HepG2 (cell line): ENCODE measurements around the gene ZCCHC4. TPM values are rescaled to one million over a fixed set of nuclear protein-coding genes. Genes with fewer than 3 reads are reported as not detected.

ENCODE experiments used
- ATAC-seq: fragments of 200-7000 bp; cut with Tn5 transposase; 3 replicates; pipeline ENCODE4 v1.9.1; 2020; ENCODE audit warnings: mild to moderate bottlenecking, moderate library complexity
- BruUV-seq: library from RNA; stranded (reverse); fragments of 400-500 nt; replicated peaks from 2 replicates; lab custom pipeline; 2021; lab: Mats Ljungman, UMichigan
- CTCF ChIA-PET: fragments of 300-600 bp; formaldehyde crosslinking; extraction: SDS; loops from one replicate; lab custom pipeline; 2021; ENCODE audit warnings: low total read pairs, inconsistent platforms, low intra/inter-chr PET ratio; lab: Yijun Ruan, JAX
- POLR2A ChIA-PET: fragments of 350-600 bp; sonication (Branson Sonifier 250); formaldehyde crosslinking; loops from one replicate; lab custom pipeline; 2020; ENCODE audit warnings: antibody characterized with exemption, inconsistent platforms; lab: Yijun Ruan, JAX
- DNase-seq: peaks from one replicate; pipeline ENCODE4 v3.0.0-alpha.2; 2015; ENCODE audit warnings: low spot score
- FAIRE-seq: peaks from 3 replicates; lab custom pipeline; 2011; peaks lifted over from hg19 to GRCh38; lab: Jason Lieb, UNC
- H2AFZ ChIP-seq: one replicate; pipeline ENCODE4 v1.6.1; 2011; ENCODE audit warnings: low read length, inconsistent platforms
- H3K27ac ChIP-seq: fragments of 300-600 bp; 3 replicates; pipeline ENCODE4 v1.8.0; 2011; ENCODE audit warnings: mixed run types, mild to moderate bottlenecking, mixed read lengths, low read length, inconsistent platforms; ENCODE audit not compliant: insufficient read depth; ENCODE audit errors: extremely low read length
- H3K27me3 ChIP-seq, 2 experiments: fragments of 200-600 bp in 1 of 2; 2 replicates in 1 of 2; 3 replicates in 1 of 2; pipeline versions ENCODE4 v1.6.0 to v1.8.0; 2011; ENCODE audit warnings: low read length in 2 of 2, mild to moderate bottlenecking in 2 of 2, moderate library complexity in 2 of 2, inconsistent platforms in 1 of 2; ENCODE audit not compliant: insufficient read depth in 2 of 2, control insufficient read depth in 1 of 2
- H3K36me3 ChIP-seq, 2 experiments: fragments of 200-600 bp in 1 of 2; replicated peaks in 1 of 2; 2 replicates in 1 of 2; 3 replicates in 1 of 2; pipeline versions ENCODE4 v1.5.1 to v1.8.0; 2011; ENCODE audit warnings: low read length in 2 of 2, inconsistent platforms in 1 of 2; ENCODE audit not compliant: insufficient read depth in 2 of 2, control insufficient read depth in 1 of 2
- H3K4me1 ChIP-seq: 2 replicates; pipeline ENCODE4 v1.5.1; 2012; ENCODE audit warnings: low read length, inconsistent platforms; ENCODE audit not compliant: insufficient read depth
- H3K4me2 ChIP-seq: 2 replicates; pipeline ENCODE4 v1.6.0; 2011; ENCODE audit warnings: low read depth, low read length, inconsistent platforms
- H3K4me3 ChIP-seq, 3 experiments: fragments of 200-600 bp in 1 of 3; sonication (generic), shearing (Covaris generic) in 1 of 3; replicated peaks in 1 of 3; 2 replicates each; pipeline ENCODE4 v1.5.1; 2011 to 2016; ENCODE audit warnings: low read length in 3 of 3, inconsistent platforms in 2 of 3, low read depth in 2 of 3, mild to moderate bottlenecking in 2 of 3, control low read depth in 1 of 3, mixed read lengths in 1 of 3; ENCODE audit not compliant: insufficient read depth in 1 of 3
- H3K79me2 ChIP-seq: one replicate; pipeline ENCODE4 v1.6.1; 2011; ENCODE audit warnings: low read length, inconsistent platforms; ENCODE audit not compliant: insufficient read depth
- H3K9ac ChIP-seq: 2 replicates; pipeline ENCODE4 v1.6.0; 2011; ENCODE audit warnings: mild to moderate bottlenecking, low read depth, low read length, inconsistent platforms; ENCODE audit not compliant: insufficient read depth
- H3K9me3 ChIP-seq: 2 replicates; pipeline ENCODE4 v1.5.1; 2012; ENCODE audit warnings: mild to moderate bottlenecking, low read length
- H4K20me1 ChIP-seq: 2 replicates; pipeline ENCODE4 v1.6.0; 2011; ENCODE audit warnings: inconsistent platforms, mild to moderate bottlenecking, low read length, moderate library complexity; ENCODE audit not compliant: insufficient read depth
- ARNTL ChIP-seq: sonication (generic); formaldehyde crosslinking; IDR thresholded peaks from 2 replicates; pipeline ENCODE4 v1.4.0; 2020; ENCODE audit warnings: mild to moderate bottlenecking, missing genetic modification reagents
- CBFB ChIP-seq: sonication (generic); formaldehyde crosslinking; IDR thresholded peaks from 2 replicates; pipeline ENCODE4 v1.4.0; 2020; ENCODE audit warnings: missing genetic modification reagents
- DRAP1 ChIP-seq: IDR thresholded peaks from 2 replicates; pipeline ENCODE4 v1.6.1; 2016; ENCODE audit warnings: missing genetic modification reagents, missing compliant biosample characterization
- E2F2 ChIP-seq: sonication (generic); formaldehyde crosslinking; IDR thresholded peaks from 2 replicates; pipeline ENCODE4 v1.4.0; 2020; ENCODE audit warnings: missing genetic modification reagents, borderline replicate concordance
- MIER3 ChIP-seq: IDR thresholded peaks from 2 replicates; pipeline ENCODE4 v1.6.1; 2016; ENCODE audit warnings: missing compliant biosample characterization, borderline replicate concordance
- PHB2 ChIP-seq: fragments of 450-650 bp; IDR thresholded peaks from 2 replicates; pipeline ENCODE4 v1.6.1; 2018; ENCODE audit not compliant: partially characterized antibody
- ZBTB3 ChIP-seq: sonication (generic); formaldehyde crosslinking; IDR thresholded peaks from 2 replicates; pipeline ENCODE4 v1.4.0; 2020; ENCODE audit warnings: low read depth, mild to moderate bottlenecking, moderate library complexity, missing genetic modification reagents, borderline replicate concordance
- ZFAT ChIP-seq: sonication (generic); formaldehyde crosslinking; conservative IDR thresholded peaks from 2 replicates; pipeline ENCODE4 v1.8.1; 2023; ENCODE audit warnings: missing genetic modification reagents, inconsistent platforms
- ZNF138 ChIP-seq: sonication (generic); formaldehyde crosslinking; IDR thresholded peaks from 2 replicates; pipeline ENCODE4 v1.5.0; 2020; ENCODE audit warnings: mild to moderate bottlenecking, low read depth, missing genetic modification reagents
- ZNF432 ChIP-seq: sonication (generic); formaldehyde crosslinking; IDR thresholded peaks from 2 replicates; pipeline ENCODE4 v1.5.0; 2020; ENCODE audit warnings: missing genetic modification reagents, mild to moderate bottlenecking, borderline replicate concordance
- ZNF670 ChIP-seq: sonication (generic); formaldehyde crosslinking; IDR thresholded peaks from 2 replicates; pipeline ENCODE4 v1.8.0; 2022; ENCODE audit warnings: mild to moderate bottlenecking, missing genetic modification reagents, borderline replicate concordance
- WGBS: methylation state at CpG from one replicate; pipeline ENCODE4 v1.1.6; 2017; ENCODE audit warnings: low lambda C conversion rate; 5-methylcytosine and 5-hydroxymethylcytosine counted together
- in situ Hi-C: cut with HindIII; loops from 2 replicates; pipeline ENCODE4 v1.10.0; 2017; ENCODE audit warnings: low pct_unique_long_range_greater_than_20kb; ENCODE audit not compliant: extremely low pct_ligation_motif_present
- intact Hi-C: fragments of 100-400 bp; cut with micrococcal nuclease; formaldehyde crosslinking; loops from one replicate; pipeline ENCODE4 v1.10.0; 2022; ENCODE audit not compliant: unreplicated experiment
- polyA plus RNA-seq, 8 experiments: library from polyadenylated mRNA; depleted of rRNA in 3 of 8; stranded (reverse) in 7 of 8; unstranded in 1 of 8; fragments of >200 nt; fragmentation: Illumina TruSeq in 4 of 8; extraction: Trizol in 4 of 8; gene quantifications; 2 replicates each; pipeline versions ENCODE4 v1.2.1 to v1.2.3, GENCODE V29; 2011 to 2016; ENCODE audit warnings: low read depth in 4 of 8, missing spikeins in 1 of 8, mixed read lengths in 1 of 8; ENCODE audit not compliant: insufficient read depth in 1 of 8
- total RNA-seq, 5 experiments: library from RNA; depleted of rRNA; stranded (reverse); fragments of >200 nt; fragmentation: Illumina TruSeq; extraction: Trizol; gene quantifications; 2 replicates each; pipeline ENCODE4 v1.2.3, GENCODE V29; 2016; ENCODE audit warnings: low read depth in 1 of 5
- TF ChIP-seq, protein P1 (sequence below): sonication (generic); formaldehyde crosslinking; conservative IDR thresholded peaks from 2 replicates; pipeline ENCODE4 v1.8.1; 2023; ENCODE audit warnings: missing genetic modification reagents
- TF ChIP-seq, protein P2 (sequence below): sonication (generic); formaldehyde crosslinking; IDR thresholded peaks from 2 replicates; pipeline ENCODE4 v1.8.1; 2022; ENCODE audit warnings: mild to moderate bottlenecking, missing genetic modification reagents

ZCCHC4 gene
- total and polyA plus RNA-seq, 2 of the 13 experiments (the other 11 are each of a cell fraction or from before 2014, with no cell fraction given): 13.2 to 15.0 TPM

- no peak overlapping the region for H3K4me3 ChIP-seq
- FAIRE-seq: no peak
- ChIA-PET CTCF (no interaction called here), POLR2A (no interaction called here)
- 93% methylated on average over 2 of the region's 2 CpGs for WGBS
- peaks cover 0 to 13% of the 10 kb centered on the region in 2 experiments; a peak in 3 of 5 replicates for H3K36me3 ChIP-seq
- H3K4me1 ChIP-seq: no peaks in the 10 kb centered on the region
- BruUV-seq: no TSS peak
- H3K4me2 ChIP-seq: no peak overlapping the region
- intact Hi-C loops: no loop called here
- no peak overlapping the region for H3K27ac ChIP-seq
- ATAC-seq: no peak
- H3K9me3 ChIP-seq: no peaks in the 10 kb centered on the region
- in situ Hi-C loops: no loop called here
- no peak for DNase-seq
- no peaks in the 10 kb centered on the region for H4K20me1 ChIP-seq
- no peak overlapping the region for H2AFZ ChIP-seq
- no peaks in the 10 kb centered on the region for H3K27me3 ChIP-seq
- H3K79me2 ChIP-seq: no peaks in the 10 kb centered on the region
- no peak overlapping the region for H3K9ac ChIP-seq
- no peak for TF ChIP-seq ZNF670 (CRISPR knock-in tag)
- TF ChIP-seq, all 625 proteins: peak for 0
Observed at GRCh38 chr4:25343671-25344070, 31.1 kb downstream of the ZCCHC4 start.

- CTCF ChIA-PET: no interaction called here
- no peak overlapping the region for H3K4me3 ChIP-seq
- FAIRE-seq: no peak
- BruUV-seq: no TSS peak
- no peak overlapping the region for H2AFZ ChIP-seq
- no peaks in the 10 kb centered on the region for H3K27me3 ChIP-seq
- no peaks in the 10 kb centered on the region for H3K4me1 ChIP-seq
- no peak for ATAC-seq
- POLR2A ChIA-PET: no interaction called here
- H3K27ac ChIP-seq: no peak overlapping the region
- H3K9ac ChIP-seq: no peak overlapping the region
- no peaks in the 10 kb centered on the region for H4K20me1 ChIP-seq
- no peaks in the 10 kb centered on the region for H3K79me2 ChIP-seq
- H3K9me3 ChIP-seq: no peaks in the 10 kb centered on the region
- no peak for DNase-seq
- TF ChIP-seq ZNF432 (CRISPR knock-in tag): no peak
- TF ChIP-seq, protein P1, sequence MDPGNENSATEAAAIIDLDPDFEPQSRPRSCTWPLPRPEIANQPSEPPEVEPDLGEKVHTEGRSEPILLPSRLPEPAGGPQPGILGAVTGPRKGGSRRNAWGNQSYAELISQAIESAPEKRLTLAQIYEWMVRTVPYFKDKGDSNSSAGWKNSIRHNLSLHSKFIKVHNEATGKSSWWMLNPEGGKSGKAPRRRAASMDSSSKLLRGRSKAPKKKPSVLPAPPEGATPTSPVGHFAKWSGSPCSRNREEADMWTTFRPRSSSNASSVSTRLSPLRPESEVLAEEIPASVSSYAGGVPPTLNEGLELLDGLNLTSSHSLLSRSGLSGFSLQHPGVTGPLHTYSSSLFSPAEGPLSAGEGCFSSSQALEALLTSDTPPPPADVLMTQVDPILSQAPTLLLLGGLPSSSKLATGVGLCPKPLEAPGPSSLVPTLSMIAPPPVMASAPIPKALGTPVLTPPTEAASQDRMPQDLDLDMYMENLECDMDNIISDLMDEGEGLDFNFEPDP: no peak
- TF ChIP-seq ZNF138: no peak
- TF ChIP-seq E2F2 (CRISPR knock-in tag): no peak
- no peak for TF ChIP-seq PHB2
- TF ChIP-seq CBFB (CRISPR knock-in tag): no peak
- TF ChIP-seq ZBTB3 (CRISPR knock-in tag): no peak
- no peak for TF ChIP-seq DRAP1
- TF ChIP-seq ZFAT (CRISPR knock-in tag): no peak
- TF ChIP-seq, protein P2, sequence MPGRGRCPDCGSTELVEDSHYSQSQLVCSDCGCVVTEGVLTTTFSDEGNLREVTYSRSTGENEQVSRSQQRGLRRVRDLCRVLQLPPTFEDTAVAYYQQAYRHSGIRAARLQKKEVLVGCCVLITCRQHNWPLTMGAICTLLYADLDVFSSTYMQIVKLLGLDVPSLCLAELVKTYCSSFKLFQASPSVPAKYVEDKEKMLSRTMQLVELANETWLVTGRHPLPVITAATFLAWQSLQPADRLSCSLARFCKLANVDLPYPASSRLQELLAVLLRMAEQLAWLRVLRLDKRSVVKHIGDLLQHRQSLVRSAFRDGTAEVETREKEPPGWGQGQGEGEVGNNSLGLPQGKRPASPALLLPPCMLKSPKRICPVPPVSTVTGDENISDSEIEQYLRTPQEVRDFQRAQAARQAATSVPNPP (CRISPR knock-in tag): no peak
- no peak for TF ChIP-seq ARNTL
- TF ChIP-seq MIER3: no peak
- peaks cover 0 to 14% of the 10 kb centered on the region in 2 experiments; a peak in 3 of 5 replicates for H3K36me3 ChIP-seq
- no peak overlapping the region for H3K4me2 ChIP-seq
- 87% methylated on average over 5 of the region's 5 CpGs for WGBS
- in situ Hi-C loops (no loop called here), intact Hi-C loops (no loop called here)
Observed at GRCh38 chr4:25345744-25346143, 33.2 kb downstream of the ZCCHC4 start.
